Adrenal gland (tissue), 12 donors: ENCODE data around the gene IQSEC2. TPM values are rescaled to one million over a fixed set of nuclear protein-coding genes. Genes with fewer than 3 reads are reported as not detected.

Source experiments
- DNase-seq, 7 donors: peaks; one replicate each; pipeline ENCODE4 v3.0.0-alpha.2; 2019 to 2020
- H3K27ac ChIP-seq, 5 donors: fragments of 200-600 bp; sonication (generic) in 4 of 5; 1 replicate in 3 of 5; 2 replicates in 2 of 5; pipeline versions ENCODE4 v1.5.1 to v1.8.0; 2016 to 2020; ENCODE audit warnings: mild to moderate bottlenecking in 1 of 5
- H3K27me3 ChIP-seq: fragments of 200-600 bp; 2 replicates; pipeline ENCODE4 v1.8.0; 2021
- H3K36me3 ChIP-seq, 2 donors: fragments of 200-600 bp; replicated peaks in 1 of 2; 1 replicate in 1 of 2; 2 replicates in 1 of 2; pipeline versions ENCODE4 v1.5.1 to v1.8.0; 2018 to 2022
- H3K4me1 ChIP-seq, 2 donors: fragments of 200-600 bp; replicated peaks in 1 of 2; 1 replicate in 1 of 2; 2 replicates in 1 of 2; pipeline versions ENCODE4 v1.5.1 to v1.8.0; 2018 to 2021
- H3K4me3 ChIP-seq, 4 donors: fragments of 200-600 bp; sonication (generic) in 3 of 4; one replicate each; pipeline ENCODE4 v1.5.1; 2016 to 2018
- H3K9me3 ChIP-seq, 3 donors: fragments of 200-600 bp; sonication (generic) in 1 of 3; replicated peaks in 1 of 3; 1 replicate in 2 of 3; 2 replicates in 1 of 3; pipeline versions ENCODE4 v1.5.1 to v1.8.0; 2016 to 2021
- CTCF ChIP-seq, 6 experiments: fragments of 450-650 bp in 4 of 6; fragments of 200-600 bp in 2 of 6; sonication (generic) in 1 of 6; IDR thresholded peaks; 1 replicate in 5 of 6; 2 replicates in 1 of 6; pipeline versions ENCODE4 v1.5.1 to v1.8.0; 2016 to 2021; ENCODE audit warnings: antibody characterized with exemption in 6 of 6, mild to moderate bottlenecking in 2 of 6, moderate library complexity in 1 of 6
- POLR2A ChIP-seq, 2 donors: fragments of 450-650 bp; IDR thresholded peaks; one replicate each; pipeline ENCODE4 v1.6.1; 2017; ENCODE audit warnings: antibody characterized with exemption in 2 of 2, mild to moderate bottlenecking in 2 of 2, moderate library complexity in 1 of 2
- whole genome bisulfite sequencing, 4 donors: extraction: QIAGEN DNeasy Blood & Tissue Kit in 2 of 4; methylation state at CpG; one replicate each; pipeline versions ENCODE4 v1.1.5 to v1.1.7; 2013 to 2017; 5-methylcytosine and 5-hydroxymethylcytosine counted together
- intact Hi-C, 2 donors: fragments of 100-400 bp; cut with DNase I; formaldehyde crosslinking; loops; one replicate each; pipeline versions ENCODE4 v1.14.1 to v1.15.0; 2022 to 2023
- polyA plus RNA-seq, 3 donors: library from polyadenylated mRNA; stranded (reverse); fragments of 200-250 nt in 2 of 3; fragments of 350-450 nt in 1 of 3; fragmentation: Illumina TruSeq in 1 of 3; extraction: RNeasy Lipid Tissue Mini Kit (QIAGEN cat#74804) in 1 of 3; gene quantifications; one replicate each; pipeline ENCODE4 v1.2.3, GENCODE V29; 2013 to 2014
- total RNA-seq, 9 donors: library from RNA; depleted of rRNA in 4 of 9; stranded (reverse); fragments of >200 nt in 4 of 9; fragments of 120-200 nt in 1 of 9; fragmentation: NEBNext Ultra II Directional in 1 of 9; extraction: Animal tissue kit (Norgen Biotek cat#: 25700) in 1 of 9; gene quantifications; one replicate each; pipeline versions ENCODE4 v1.1.0 to v1.2.4, GENCODE V29; 2013 to 2023
- donor health status: healthy with polysubstance abuse.
- donor health status: Bipolar disorder and iron deficiency.
- donor health status: DM: yes; HTN: yes; CAD: no.
- donor health status: DM: no; HTN: no; CAD: no.
- donor health status: DM: no; HTN: no; CAD: no.
- donor health status: DM: yes; HTN: yes; CAD: no.

The IQSEC2 gene
- total and polyA plus RNA-seq, 12 donors, result 2.4 to 67.9 (median 37.8) TPM

- H3K4me1 ChIP-seq, result no peaks in the 10 kb centered on the region
- H3K27ac ChIP-seq, result no peak overlapping the region
- H3K36me3 ChIP-seq, result peaks cover 0 to 4% of the 10 kb centered on the region in 2 donors
- DNase-seq, result no peak
- no peak overlapping the region for H3K4me3 ChIP-seq
- intact Hi-C loops, result no loop called here
- WGBS, 4 donors, result 88 to 100% (median 91%) methylated on average over 2 to 10 of the region's 10 CpGs
- no peak for TF ChIP-seq POLR2A (IDR thresholded peaks at IDR 0.05)
- no peak for TF ChIP-seq CTCF (IDR thresholded peaks at IDR 0.05)
- H3K9me3 ChIP-seq, result no peaks in the 10 kb centered on the region
- no peaks in the 10 kb centered on the region for H3K27me3 ChIP-seq
Measured at GRCh38 chrX:53247928-53248327, 33.5 kb downstream of the IQSEC2 start.

GRCh38 chrX:53246231-53246630 lies 35.2 kb downstream of the IQSEC2 start:
- Histone ChIP-seq H3K36me3 (peaks cover 0 to 8% of the 10 kb centered on the region in 2 donors), H3K9me3 (no peaks in the 10 kb centered on the region), H3K4me3 (no peak overlapping the region), H3K27me3 (no peaks in the 10 kb centered on the region), H3K27ac (no peak overlapping the region), H3K4me1 (no peaks in the 10 kb centered on the region)
- intact Hi-C loops, result no loop called here
- no peak for DNase-seq
- WGBS, 4 donors, result 76 to 86% (median 83%) methylated on average over 2 of the region's 2 CpGs
- TF ChIP-seq CTCF (IDR thresholded peaks at IDR 0.05) (no peak), POLR2A (IDR thresholded peaks at IDR 0.05) (no peak)

GRCh38 chrX:53244610-53245009 lies 36.8 kb downstream of the IQSEC2 start:
- H3K36me3 ChIP-seq, result peaks cover 0 to 12% of the 10 kb centered on the region in 2 donors
- H3K27me3 ChIP-seq, result no peaks in the 10 kb centered on the region
- 48 to 86% (median 57%) methylated on average over 1 of the region's 1 CpG for WGBS, 4 donors
- H3K27ac ChIP-seq, result no peak overlapping the region
- no peak for DNase-seq
- intact Hi-C loops, result no loop called here
- H3K4me3 ChIP-seq, result no peak overlapping the region
- no peaks in the 10 kb centered on the region for H3K4me1 ChIP-seq
- H3K9me3 ChIP-seq, result no peaks in the 10 kb centered on the region
- TF ChIP-seq POLR2A (IDR thresholded peaks at IDR 0.05) (no peak), CTCF (IDR thresholded peaks at IDR 0.05) (peak in 4 of 6 experiments; percentile 14 to 24 (median 16))

GRCh38 chrX:53242310-53242709 lies 39.1 kb downstream of the IQSEC2 start:
- Histone ChIP-seq H3K36me3 (peaks cover 0 to 16% of the 10 kb centered on the region in 2 donors), H3K4me1 (no peaks in the 10 kb centered on the region), H3K27me3 (no peaks in the 10 kb centered on the region), H3K9me3 (no peaks in the 10 kb centered on the region), H3K4me3 (no peak overlapping the region), H3K27ac (no peak overlapping the region)
- TF ChIP-seq POLR2A (IDR thresholded peaks at IDR 0.05), result no peak
- no peak for TF ChIP-seq CTCF (IDR thresholded peaks at IDR 0.05)
- intact Hi-C loops, result no loop called here
- 76 to 90% (median 83%) methylated on average over 4 of the region's 4 CpGs for WGBS, 4 donors
- DNase-seq, result no peak
